Measurements from ENCODE around the gene SPATA16. TPM values are rescaled to one million over a fixed set of nuclear protein-coding genes. Genes with fewer than 3 reads are reported as not detected.

SPATA16 gene
- total and polyA plus RNA-seq, 2 experiments from 2014 or later = not detected

- Histone ChIP-seq H3K9me2 (ENCODE audit: insufficient read depth) (no peaks in the 10 kb centered on the region), H3K4me1 (ENCODE audit: insufficient read depth) (no peaks in the 10 kb centered on the region), H3K4me3 (no peak overlapping the region), H3K36me3 (ENCODE audit: insufficient read depth) (no peaks in the 10 kb centered on the region), H3K27ac (ENCODE audit: low read depth) (no peak overlapping the region), H3K4me2 (no peak overlapping the region), H3K79me2 (replicated peaks; ENCODE audit: insufficient read depth) (no peaks in the 10 kb centered on the region), H4K20me1 (replicated peaks; ENCODE audit: insufficient read depth) (no peaks in the 10 kb centered on the region), H3F3A (replicated peaks; ENCODE audit: low read depth) (no peaks in the 10 kb centered on the region), H2AFZ (no peak overlapping the region), H3K27me3 (ENCODE audit: insufficient read depth) (no peaks in the 10 kb centered on the region)
- peaks cover 5% of the 10 kb centered on the region; the same call in 2 of the 3 replicates for H3K9me3 Mint-ChIP-seq
- no peak for ATAC-seq
- H3K4me1 Mint-ChIP-seq = no peaks in the 10 kb centered on the region; the same call in 1 of the 3 replicates
- no peak for DNase-seq (ENCODE audit: low spot score)
- no peaks in the 10 kb centered on the region for H3K27me3 Mint-ChIP-seq (ENCODE audit: insufficient read depth, low read depth, poor library complexity)
- H3K4me3 Mint-ChIP-seq = no peak overlapping the region
- H3K27ac Mint-ChIP-seq = no peak overlapping the region
- TF ChIP-seq EZH2 (IDR thresholded peaks at IDR 0.05; ENCODE audit: low read depth, unreplicated experiment) (no peak), POLR2AphosphoS5 (IDR thresholded peaks at IDR 0.05; ENCODE audit: low read depth) (no peak), ZNF331 (CRISPR knock-in tag; IDR thresholded peaks at IDR 0.05; ENCODE audit: low read depth) (no peak), CREB1 (CRISPR knock-in tag; IDR thresholded peaks at IDR 0.05; ENCODE audit: low read depth) (no peak), EZH2phosphoT487 (IDR thresholded peaks at IDR 0.05; ENCODE audit: unreplicated experiment) (no peak), NANOG (IDR thresholded peaks at IDR 0.05; ENCODE audit: borderline replicate concordance) (no peak), ZNF114 (CRISPR knock-in tag; IDR thresholded peaks at IDR 0.05) (no peak), JUNB (IDR thresholded peaks at IDR 0.05; ENCODE audit: unreplicated experiment) (no peak), ZNF462 (CRISPR knock-in tag; IDR thresholded peaks at IDR 0.05) (no peak)
- TF ChIP-seq, protein P1, sequence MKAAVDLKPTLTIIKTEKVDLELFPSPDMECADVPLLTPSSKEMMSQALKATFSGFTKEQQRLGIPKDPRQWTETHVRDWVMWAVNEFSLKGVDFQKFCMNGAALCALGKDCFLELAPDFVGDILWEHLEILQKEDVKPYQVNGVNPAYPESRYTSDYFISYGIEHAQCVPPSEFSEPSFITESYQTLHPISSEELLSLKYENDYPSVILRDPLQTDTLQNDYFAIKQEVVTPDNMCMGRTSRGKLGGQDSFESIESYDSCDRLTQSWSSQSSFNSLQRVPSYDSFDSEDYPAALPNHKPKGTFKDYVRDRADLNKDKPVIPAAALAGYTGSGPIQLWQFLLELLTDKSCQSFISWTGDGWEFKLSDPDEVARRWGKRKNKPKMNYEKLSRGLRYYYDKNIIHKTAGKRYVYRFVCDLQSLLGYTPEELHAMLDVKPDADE (IDR thresholded peaks at IDR 0.05) = no peak
- TF ChIP-seq, protein P2, sequence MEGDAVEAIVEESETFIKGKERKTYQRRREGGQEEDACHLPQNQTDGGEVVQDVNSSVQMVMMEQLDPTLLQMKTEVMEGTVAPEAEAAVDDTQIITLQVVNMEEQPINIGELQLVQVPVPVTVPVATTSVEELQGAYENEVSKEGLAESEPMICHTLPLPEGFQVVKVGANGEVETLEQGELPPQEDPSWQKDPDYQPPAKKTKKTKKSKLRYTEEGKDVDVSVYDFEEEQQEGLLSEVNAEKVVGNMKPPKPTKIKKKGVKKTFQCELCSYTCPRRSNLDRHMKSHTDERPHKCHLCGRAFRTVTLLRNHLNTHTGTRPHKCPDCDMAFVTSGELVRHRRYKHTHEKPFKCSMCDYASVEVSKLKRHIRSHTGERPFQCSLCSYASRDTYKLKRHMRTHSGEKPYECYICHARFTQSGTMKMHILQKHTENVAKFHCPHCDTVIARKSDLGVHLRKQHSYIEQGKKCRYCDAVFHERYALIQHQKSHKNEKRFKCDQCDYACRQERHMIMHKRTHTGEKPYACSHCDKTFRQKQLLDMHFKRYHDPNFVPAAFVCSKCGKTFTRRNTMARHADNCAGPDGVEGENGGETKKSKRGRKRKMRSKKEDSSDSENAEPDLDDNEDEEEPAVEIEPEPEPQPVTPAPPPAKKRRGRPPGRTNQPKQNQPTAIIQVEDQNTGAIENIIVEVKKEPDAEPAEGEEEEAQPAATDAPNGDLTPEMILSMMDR (conservative IDR thresholded peaks at IDR 0.05; ENCODE audit: low read depth in 2 of 2) = no peak
- peaks cover 8% of the 10 kb centered on the region; the same call in 2 of the 3 replicates for H3K36me3 Mint-ChIP-seq (ENCODE audit: low read depth)
These were observed 97.3 kb downstream of the SPATA16 start for GRCh38 chr3:173043757-173044156.
